SK-N-SH (cell line): ENCODE measurements around the gene WBP2.

Experiments used
- CHD2 ChIP-seq: fragments of 150-350 bp; IDR thresholded peaks from 2 replicates; pipeline ENCODE4 v1.6.1; 2018; ENCODE audit warnings: low read length; ENCODE audit not compliant: partially characterized antibody
- CTCF ChIP-seq: fragments of 200-600 bp; sonication (generic); IDR thresholded peaks from 2 replicates; pipeline ENCODE4 v1.6.1; 2017; ENCODE audit warnings: antibody characterized with exemption, mild to moderate bottlenecking, moderate library complexity
- EP300 ChIP-seq, 2 experiments: IDR thresholded peaks; 2 replicates each; pipeline versions ENCODE4 v1.4.0 to v1.6.1; 2012; ENCODE audit warnings: borderline replicate concordance in 1 of 2, low read depth in 1 of 2, low read length in 1 of 2
- EZH2phosphoT487 ChIP-seq: fragments of 200-600 bp; sonication (generic); IDR thresholded peaks from 2 replicates; pipeline ENCODE4 v1.6.1; 2017; ENCODE audit warnings: low read depth, mixed run types, mild to moderate bottlenecking, antibody characterized with exemption, moderate library complexity, borderline replicate concordance
- FOSL2 ChIP-seq: IDR thresholded peaks from 2 replicates; pipeline ENCODE4 v1.4.0; 2012; ENCODE audit warnings: low read depth, mild to moderate bottlenecking, moderate library complexity, borderline replicate concordance
- GATA2 ChIP-seq: sonication (generic); formaldehyde crosslinking; IDR thresholded peaks from 2 replicates; pipeline ENCODE4 v1.5.0; 2020; ENCODE audit warnings: mild to moderate bottlenecking, missing genetic modification reagents
- JUND ChIP-seq: IDR thresholded peaks from 2 replicates; pipeline ENCODE4 v1.4.0; 2012
- MXI1 ChIP-seq: IDR thresholded peaks from 2 replicates; pipeline ENCODE4 v1.6.1; 2012; ENCODE audit warnings: mild to moderate bottlenecking, low read depth, low read length, improper control_type of control experiment
- POLR2AphosphoS5 ChIP-seq: IDR thresholded peaks from 2 replicates; pipeline ENCODE4 v1.6.1; 2012; ENCODE audit warnings: low read depth, low read length
- RAD21 ChIP-seq: IDR thresholded peaks from 2 replicates; pipeline ENCODE4 v1.6.1; 2012; ENCODE audit warnings: mild to moderate bottlenecking, low read length
- SMC3 ChIP-seq: IDR thresholded peaks from 2 replicates; pipeline ENCODE4 v1.6.1; 2012; ENCODE audit warnings: low read depth, low read length, improper control_type of control experiment
- TEAD4 ChIP-seq: IDR thresholded peaks from 2 replicates; pipeline ENCODE4 v1.4.0; 2012; ENCODE audit warnings: mild to moderate bottlenecking, borderline replicate concordance; ENCODE audit not compliant: insufficient read depth
- USF2 ChIP-seq: fragments of 150-350 bp; IDR thresholded peaks from 2 replicates; pipeline ENCODE4 v1.6.1; 2017; ENCODE audit warnings: antibody characterized with exemption, low read length, low read depth, borderline replicate concordance
- YY1 ChIP-seq: IDR thresholded peaks from 2 replicates; pipeline ENCODE4 v1.4.0; 2012; ENCODE audit warnings: low read depth, mild to moderate bottlenecking

- TF ChIP-seq GATA2 (CRISPR knock-in tag) (no peak), RAD21 (no peak), EP300 (IDR thresholded peaks at IDR 0.05; ENCODE audit: borderline replicate concordance in 1 of 2, low read depth in 1 of 2, low read length in 1 of 2) (no peak), USF2 (no peak), SMC3 (no peak), JUND (no peak), POLR2AphosphoS5 (no peak), CTCF (no peak), FOSL2 (no peak), MXI1 (no peak), CHD2 (no peak), TEAD4 (no peak), YY1 (no peak), EZH2phosphoT487 (no peak)
Measured at GRCh38 chr17:75888484-75888883, 33.3 kb upstream of the WBP2 start.
